OCI-LY7 (cell line): ENCODE results near the gene HTRA2. TPM values are rescaled to one million over a fixed set of nuclear protein-coding genes. Genes with fewer than 3 reads are reported as not detected.

Experiments used
- BruUV-seq: library from RNA; stranded (reverse); fragments of 400-500 nt; replicated peaks from 2 replicates; lab custom pipeline; 2021; lab: Mats Ljungman, UMichigan
- CTCF ChIA-PET: fragments of 300-600 bp; sonication (Branson Sonifier 250); formaldehyde crosslinking; loops from one replicate; lab custom pipeline; 2022; ENCODE audit warnings: antibody characterized with exemption; ENCODE audit not compliant: unreplicated experiment; lab: Charles Lee
- POLR2A ChIA-PET: fragments of 300-600 bp; sonication (Branson Sonifier 250); formaldehyde crosslinking; loops from one replicate; lab custom pipeline; 2022; ENCODE audit warnings: antibody characterized with exemption; lab: Charles Lee
- DNase-seq: peaks from one replicate; pipeline ENCODE4 v3.0.0-alpha.2; 2015; ENCODE audit warnings: low spot score
- H2AFZ ChIP-seq: fragments of 200-600 bp; sonication (generic), shearing (Covaris generic); 2 replicates; pipeline ENCODE4 v1.6.1; 2014; ENCODE audit warnings: mild to moderate bottlenecking, antibody characterized with exemption, low read length, moderate library complexity
- H3K27ac ChIP-seq: fragments of 200-600 bp; sonication (generic); 2 replicates; pipeline ENCODE4 v1.5.1; 2014; ENCODE audit warnings: mixed run types, low read depth, mild to moderate bottlenecking, moderate library complexity, low read length, inconsistent platforms; ENCODE audit not compliant: poor library complexity, severe bottlenecking
- H3K36me3 ChIP-seq: fragments of 200-600 bp; sonication (generic); 2 replicates; pipeline ENCODE4 v1.6.1; 2014; ENCODE audit warnings: mild to moderate bottlenecking, antibody characterized with exemption, low read length, moderate library complexity, mixed read lengths; ENCODE audit not compliant: insufficient read depth
- H3K4me1 ChIP-seq: fragments of 200-600 bp; sonication (generic); 2 replicates; pipeline ENCODE4 v1.5.1; 2014; ENCODE audit warnings: mild to moderate bottlenecking, low read length; ENCODE audit not compliant: insufficient read depth, poor library complexity, severe bottlenecking
- H3K4me2 ChIP-seq: fragments of 200-600 bp; sonication (generic); 2 replicates; pipeline ENCODE4 v1.6.1; 2014; ENCODE audit warnings: mild to moderate bottlenecking, low read length
- H3K4me3 ChIP-seq: fragments of 200-600 bp; sonication (generic); 2 replicates; pipeline ENCODE4 v1.5.1; 2014; ENCODE audit warnings: mild to moderate bottlenecking, low read depth, low read length; ENCODE audit not compliant: poor library complexity, severe bottlenecking
- H3K79me2 ChIP-seq: fragments of 200-600 bp; sonication (generic); 2 replicates; pipeline ENCODE4 v1.6.1; 2016; ENCODE audit warnings: low read depth, mild to moderate bottlenecking, low read length, moderate library complexity, mixed read lengths; ENCODE audit not compliant: insufficient read depth
- H3K9me2 ChIP-seq: fragments of 200-600 bp; sonication (generic); 2 replicates; pipeline ENCODE4 v1.6.1; 2016; ENCODE audit warnings: mild to moderate bottlenecking, low read length, mixed read lengths; ENCODE audit not compliant: insufficient read depth
- H3K9me3 ChIP-seq: fragments of 200-600 bp; sonication (generic); 2 replicates; pipeline ENCODE4 v1.6.1; 2014; ENCODE audit warnings: mild to moderate bottlenecking, mixed run types, low read length, mixed read lengths
- H4K20me1 ChIP-seq: fragments of 200-600 bp; sonication (generic); 2 replicates; pipeline ENCODE4 v1.6.1; 2014; ENCODE audit warnings: mild to moderate bottlenecking, antibody characterized with exemption, low read length, moderate library complexity, mixed read lengths; ENCODE audit not compliant: insufficient read depth
- EZH2phosphoT487 ChIP-seq: fragments of 200-600 bp; sonication (generic); IDR thresholded peaks from 2 replicates; pipeline ENCODE4 v1.6.1; 2018; ENCODE audit warnings: low read depth, borderline replicate concordance, mild to moderate bottlenecking, mixed run types, antibody characterized with exemption, low read length, moderate library complexity, mixed read lengths
- intact Hi-C: fragments of 100-400 bp; cut with micrococcal nuclease; formaldehyde crosslinking; loops from one replicate; pipeline ENCODE4 v1.10.0; 2022; ENCODE audit not compliant: unreplicated experiment
- total RNA-seq, 2 experiments: library from RNA; depleted of rRNA in 1 of 2; stranded (reverse); fragments of >200 nt in 1 of 2; shearing (Covaris generic) in 1 of 2; gene quantifications; 2 replicates each; pipeline ENCODE4 v1.2.3, GENCODE V29; 2014 to 2022
- TF ChIP-seq, protein P1 (sequence below): fragments of 200-600 bp; sonication (generic); conservative IDR thresholded peaks from 2 replicates; pipeline ENCODE4 v1.5.1; 2014; ENCODE audit warnings: mild to moderate bottlenecking, antibody characterized with exemption, low read length, moderate library complexity, mixed read lengths

Gene HTRA2
- total RNA-seq, 2 experiments from 2014 or later, result 50.7 to 54.8 TPM

DNA sequence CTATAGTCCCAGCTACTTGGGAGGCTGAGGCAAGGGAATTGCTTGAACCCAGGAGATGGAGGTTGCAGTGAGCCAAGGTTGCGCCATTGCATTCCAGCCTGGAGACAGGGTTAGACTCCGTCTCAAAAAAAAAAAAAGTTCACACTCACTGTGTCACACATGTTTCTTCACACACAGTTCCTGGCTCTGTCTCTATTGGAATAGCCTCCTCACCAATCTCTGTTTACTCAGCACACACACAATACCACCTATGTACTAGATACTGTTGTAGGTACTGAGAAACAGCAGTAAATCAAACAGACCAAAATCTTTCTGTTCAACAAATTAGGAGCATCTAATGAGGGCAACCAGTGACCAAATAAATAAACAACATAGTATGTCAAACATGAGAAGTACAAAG, 43.6 kb upstream of the HTRA2 start:
- no peak overlapping the region for H2AFZ ChIP-seq
- no peak for TF ChIP-seq EZH2phosphoT487
- TF ChIP-seq, protein P1, sequence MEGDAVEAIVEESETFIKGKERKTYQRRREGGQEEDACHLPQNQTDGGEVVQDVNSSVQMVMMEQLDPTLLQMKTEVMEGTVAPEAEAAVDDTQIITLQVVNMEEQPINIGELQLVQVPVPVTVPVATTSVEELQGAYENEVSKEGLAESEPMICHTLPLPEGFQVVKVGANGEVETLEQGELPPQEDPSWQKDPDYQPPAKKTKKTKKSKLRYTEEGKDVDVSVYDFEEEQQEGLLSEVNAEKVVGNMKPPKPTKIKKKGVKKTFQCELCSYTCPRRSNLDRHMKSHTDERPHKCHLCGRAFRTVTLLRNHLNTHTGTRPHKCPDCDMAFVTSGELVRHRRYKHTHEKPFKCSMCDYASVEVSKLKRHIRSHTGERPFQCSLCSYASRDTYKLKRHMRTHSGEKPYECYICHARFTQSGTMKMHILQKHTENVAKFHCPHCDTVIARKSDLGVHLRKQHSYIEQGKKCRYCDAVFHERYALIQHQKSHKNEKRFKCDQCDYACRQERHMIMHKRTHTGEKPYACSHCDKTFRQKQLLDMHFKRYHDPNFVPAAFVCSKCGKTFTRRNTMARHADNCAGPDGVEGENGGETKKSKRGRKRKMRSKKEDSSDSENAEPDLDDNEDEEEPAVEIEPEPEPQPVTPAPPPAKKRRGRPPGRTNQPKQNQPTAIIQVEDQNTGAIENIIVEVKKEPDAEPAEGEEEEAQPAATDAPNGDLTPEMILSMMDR, result no peak
- peaks cover 12% of the 10 kb centered on the region for H3K4me1 ChIP-seq
- H4K20me1 ChIP-seq, result no peaks in the 10 kb centered on the region
- BruUV-seq, result no TSS peak
- ChIA-PET POLR2A (no interaction called here), CTCF (no interaction called here)
- no peaks in the 10 kb centered on the region for H3K9me3 ChIP-seq
- intact Hi-C loops, result no loop called here
- no peak overlapping the region for H3K27ac ChIP-seq
- H3K9me2 ChIP-seq, result no peaks in the 10 kb centered on the region
- H3K36me3 ChIP-seq, result peaks cover 30% of the 10 kb centered on the region
- DNase-seq, result no peak
- H3K4me3 ChIP-seq, result no peak overlapping the region
- peaks cover 20% of the 10 kb centered on the region for H3K79me2 ChIP-seq
- H3K4me2 ChIP-seq, result no peak overlapping the region

GRCh38 chr2:74488643-74489481, 40.9 kb upstream of the HTRA2 start:
- Histone ChIP-seq H3K27ac (no peak overlapping the region), H2AFZ (no peak overlapping the region), H3K9me2 (no peaks in the 10 kb centered on the region), H3K4me1 (peaks cover under 1% of the 10 kb centered on the region), H3K36me3 (peaks cover 54% of the 10 kb centered on the region), H4K20me1 (no peaks in the 10 kb centered on the region), H3K79me2 (peaks cover 4% of the 10 kb centered on the region; the same call in 1 of the 2 replicates), H3K9me3 (no peaks in the 10 kb centered on the region), H3K4me2 (no peak overlapping the region), H3K4me3 (no peak overlapping the region)
- no TSS peak for BruUV-seq
- no peak for TF ChIP-seq EZH2phosphoT487
- TF ChIP-seq, protein P1, result no peak
- no peak for DNase-seq
- CTCF ChIA-PET, result no interaction called here
- POLR2A ChIA-PET, result interaction anchor here (0.5 to 0.9 kb wide), 3 partner anchors 16 to 78 kb away, joined by 3 to 4 read pairs (median 3); partner anchors contain the start of gene PCGF1
- intact Hi-C loops, result no loop called here

DNA sequence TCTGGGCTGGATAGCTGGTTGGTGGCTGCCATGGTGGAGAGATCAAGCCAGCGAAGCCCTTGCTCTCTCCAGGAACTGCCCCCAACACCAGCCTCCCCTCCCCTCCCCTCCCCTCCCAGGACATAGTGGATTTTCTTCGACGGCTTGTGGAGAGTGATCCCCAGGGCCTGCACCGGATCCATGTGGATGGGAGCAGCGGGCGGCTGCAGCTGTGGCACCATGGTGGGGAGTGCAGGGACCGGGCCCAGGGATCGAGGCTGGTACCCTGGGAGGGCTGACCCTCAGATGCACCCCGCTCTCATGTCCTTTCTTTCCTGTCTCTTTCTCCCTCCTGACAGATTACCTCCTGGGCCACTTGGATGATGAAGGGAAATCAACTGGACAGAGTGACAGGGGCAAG, 39.8 kb upstream of the HTRA2 start:
- H3K9me3 ChIP-seq, result no peaks in the 10 kb centered on the region
- no peak for DNase-seq
- H3K9me2 ChIP-seq, result no peaks in the 10 kb centered on the region
- ChIA-PET CTCF (interaction anchor here (0.6 kb wide), 1 partner anchor 361 kb away, joined by 3 read pairs; no protein-coding TSS in a partner anchor), POLR2A (interaction anchor here (0.6 to 0.9 kb wide), 2 partner anchors 17 kb away, joined by 3 to 4 read pairs; partner anchors contain the start of gene PCGF1)
- no peaks in the 10 kb centered on the region for H3K79me2 ChIP-seq
- H4K20me1 ChIP-seq, result no peaks in the 10 kb centered on the region
- no TSS peak for BruUV-seq
- H2AFZ ChIP-seq, result no peak overlapping the region
- H3K4me2 ChIP-seq, result no peak overlapping the region
- no peak overlapping the region for H3K27ac ChIP-seq
- no peaks in the 10 kb centered on the region for H3K4me1 ChIP-seq
- intact Hi-C loops, result no loop called here
- H3K36me3 ChIP-seq, result peaks cover 60% of the 10 kb centered on the region
- no peak overlapping the region for H3K4me3 ChIP-seq
- TF ChIP-seq EZH2phosphoT487, result no peak
- TF ChIP-seq, protein P1, result no peak
